MCF 10A (cell line): Measurements from ENCODE around the gene CSTPP1. TPM values are rescaled to one million over a fixed set of nuclear protein-coding genes. Genes with fewer than 3 reads are reported as not detected.

ENCODE experiments used
- BruUV-seq: library from RNA; stranded (reverse); fragments of 400-500 nt; replicated peaks from 2 replicates; lab custom pipeline; 2021; lab: Mats Ljungman, UMichigan
- CTCF ChIA-PET: fragments of 300-600 bp; sonication (Branson Sonifier 250); formaldehyde crosslinking; extraction: SDS; loops from one replicate; lab custom pipeline; 2021; ENCODE audit warnings: antibody characterized with exemption, inconsistent platforms; lab: Yijun Ruan, JAX
- POLR2A ChIA-PET: fragments of 300-600, 350-650 bp; sonication (Branson Sonifier 250); formaldehyde crosslinking; extraction: SDS; loops from one replicate; lab custom pipeline; 2020; ENCODE audit warnings: antibody characterized with exemption, inconsistent platforms; lab: Yijun Ruan, JAX
- DNase-seq: peaks from one replicate; pipeline ENCODE4 v3.0.0-alpha.2; 2018; ENCODE audit not compliant: unreplicated experiment
- H3K27ac Mint-ChIP-seq: one replicate; pipeline ENCODE4 v1.8.0; 2022; ENCODE audit warnings: mild to moderate bottlenecking, low read depth, mixed read lengths; ENCODE audit not compliant: unreplicated experiment
- H3K27me3 Mint-ChIP-seq: one replicate; pipeline ENCODE4 v1.8.0; 2022; ENCODE audit warnings: mixed read lengths; ENCODE audit not compliant: insufficient read depth, unreplicated experiment
- H3K36me3 Mint-ChIP-seq: one replicate; pipeline ENCODE4 v1.8.0; 2022; ENCODE audit warnings: mild to moderate bottlenecking, moderate library complexity, mixed read lengths; ENCODE audit not compliant: insufficient read depth, unreplicated experiment
- H3K4me1 Mint-ChIP-seq: one replicate; pipeline ENCODE4 v1.8.0; 2022; ENCODE audit warnings: mixed read lengths; ENCODE audit not compliant: insufficient read depth, unreplicated experiment
- H3K4me3 Mint-ChIP-seq: one replicate; pipeline ENCODE4 v1.8.0; 2022; ENCODE audit warnings: mild to moderate bottlenecking, moderate library complexity, mixed read lengths; ENCODE audit not compliant: unreplicated experiment
- H3K9me3 Mint-ChIP-seq: one replicate; pipeline ENCODE4 v1.8.0; 2022; ENCODE audit warnings: mixed read lengths; ENCODE audit not compliant: unreplicated experiment
- intact Hi-C: fragments of 100-400 bp; cut with micrococcal nuclease; formaldehyde crosslinking; loops from 2 replicates; pipeline ENCODE4 v1.14.1; 2022
- total RNA-seq: library from RNA; stranded (reverse); gene quantifications from 2 replicates; pipeline ENCODE4 v1.2.3, GENCODE V29; 2022
- TF ChIP-seq, protein P1 (sequence below): fragments of 200-600 bp; IDR thresholded peaks from one replicate; pipeline ENCODE4 v1.8.0; 2022; ENCODE audit warnings: antibody characterized with exemption, mild to moderate bottlenecking; ENCODE audit not compliant: unreplicated experiment

Gene CSTPP1
- total RNA-seq, 1 experiment from 2014 or later: 19.2 TPM

DNA sequence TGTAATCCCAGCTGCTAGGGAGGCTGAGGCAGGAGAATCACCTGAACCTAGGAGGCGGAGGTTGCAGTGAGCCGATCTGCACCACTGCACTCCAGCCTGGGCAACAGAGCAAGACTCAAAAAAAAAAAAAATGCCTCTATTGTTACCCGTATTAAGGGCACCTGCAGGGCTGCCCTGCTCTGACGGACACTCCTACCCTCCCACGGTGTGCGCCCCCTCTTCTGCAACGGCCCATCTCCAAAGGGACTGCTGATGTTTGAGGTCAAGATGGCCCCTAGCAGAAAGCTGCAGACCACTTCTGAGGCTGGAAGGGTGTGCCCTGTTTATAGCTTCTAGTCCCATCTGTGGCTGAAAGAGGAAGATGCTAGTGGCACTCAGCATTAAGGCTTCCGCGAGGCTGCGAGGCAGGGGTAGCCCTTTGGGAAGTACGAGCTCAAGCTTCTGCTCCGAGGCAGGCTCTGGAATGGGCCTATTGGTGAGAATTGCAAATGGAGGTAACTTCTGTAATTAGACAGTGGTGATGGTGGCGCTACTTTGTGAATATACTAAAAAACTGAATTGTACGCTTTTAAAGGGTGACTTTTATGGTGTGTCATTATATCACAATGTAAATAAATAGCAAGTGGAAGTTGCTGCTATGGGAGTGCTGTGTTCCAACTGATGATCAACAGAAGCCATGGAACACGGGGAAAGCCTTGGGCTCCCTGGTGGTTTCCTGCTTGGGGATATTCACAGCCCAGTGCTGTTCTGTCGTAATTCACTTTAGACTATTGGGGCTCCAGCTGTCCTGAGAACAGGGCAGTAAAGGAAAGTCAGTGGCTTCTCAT, 215.8 kb downstream of the CSTPP1 start:
- ChIA-PET CTCF (interaction anchor here (0.5 to 5.7 kb wide), 46 partner anchors 9 to 326 kb away, joined by 3 to 99 read pairs (median 5); partner anchors contain the start of gene CSTPP1), POLR2A (interaction anchor here (0.7 to 2.1 kb wide), 7 partner anchors 216 to 307 kb away, joined by 3 to 11 read pairs (median 3); partner anchors contain the start of gene CSTPP1)
- no peaks in the 10 kb centered on the region for H3K27me3 Mint-ChIP-seq
- DNase-seq: no peak
- peaks cover 6% of the 10 kb centered on the region for H3K4me1 Mint-ChIP-seq
- no peaks in the 10 kb centered on the region for H3K9me3 Mint-ChIP-seq
- intact Hi-C loops: no loop called here
- peaks cover 16% of the 10 kb centered on the region for H3K36me3 Mint-ChIP-seq
- H3K4me3 Mint-ChIP-seq: no peak overlapping the region
- BruUV-seq: no TSS peak
- TF ChIP-seq, protein P1, sequence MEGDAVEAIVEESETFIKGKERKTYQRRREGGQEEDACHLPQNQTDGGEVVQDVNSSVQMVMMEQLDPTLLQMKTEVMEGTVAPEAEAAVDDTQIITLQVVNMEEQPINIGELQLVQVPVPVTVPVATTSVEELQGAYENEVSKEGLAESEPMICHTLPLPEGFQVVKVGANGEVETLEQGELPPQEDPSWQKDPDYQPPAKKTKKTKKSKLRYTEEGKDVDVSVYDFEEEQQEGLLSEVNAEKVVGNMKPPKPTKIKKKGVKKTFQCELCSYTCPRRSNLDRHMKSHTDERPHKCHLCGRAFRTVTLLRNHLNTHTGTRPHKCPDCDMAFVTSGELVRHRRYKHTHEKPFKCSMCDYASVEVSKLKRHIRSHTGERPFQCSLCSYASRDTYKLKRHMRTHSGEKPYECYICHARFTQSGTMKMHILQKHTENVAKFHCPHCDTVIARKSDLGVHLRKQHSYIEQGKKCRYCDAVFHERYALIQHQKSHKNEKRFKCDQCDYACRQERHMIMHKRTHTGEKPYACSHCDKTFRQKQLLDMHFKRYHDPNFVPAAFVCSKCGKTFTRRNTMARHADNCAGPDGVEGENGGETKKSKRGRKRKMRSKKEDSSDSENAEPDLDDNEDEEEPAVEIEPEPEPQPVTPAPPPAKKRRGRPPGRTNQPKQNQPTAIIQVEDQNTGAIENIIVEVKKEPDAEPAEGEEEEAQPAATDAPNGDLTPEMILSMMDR: no peak
- H3K27ac Mint-ChIP-seq: no peak overlapping the region

DNA sequence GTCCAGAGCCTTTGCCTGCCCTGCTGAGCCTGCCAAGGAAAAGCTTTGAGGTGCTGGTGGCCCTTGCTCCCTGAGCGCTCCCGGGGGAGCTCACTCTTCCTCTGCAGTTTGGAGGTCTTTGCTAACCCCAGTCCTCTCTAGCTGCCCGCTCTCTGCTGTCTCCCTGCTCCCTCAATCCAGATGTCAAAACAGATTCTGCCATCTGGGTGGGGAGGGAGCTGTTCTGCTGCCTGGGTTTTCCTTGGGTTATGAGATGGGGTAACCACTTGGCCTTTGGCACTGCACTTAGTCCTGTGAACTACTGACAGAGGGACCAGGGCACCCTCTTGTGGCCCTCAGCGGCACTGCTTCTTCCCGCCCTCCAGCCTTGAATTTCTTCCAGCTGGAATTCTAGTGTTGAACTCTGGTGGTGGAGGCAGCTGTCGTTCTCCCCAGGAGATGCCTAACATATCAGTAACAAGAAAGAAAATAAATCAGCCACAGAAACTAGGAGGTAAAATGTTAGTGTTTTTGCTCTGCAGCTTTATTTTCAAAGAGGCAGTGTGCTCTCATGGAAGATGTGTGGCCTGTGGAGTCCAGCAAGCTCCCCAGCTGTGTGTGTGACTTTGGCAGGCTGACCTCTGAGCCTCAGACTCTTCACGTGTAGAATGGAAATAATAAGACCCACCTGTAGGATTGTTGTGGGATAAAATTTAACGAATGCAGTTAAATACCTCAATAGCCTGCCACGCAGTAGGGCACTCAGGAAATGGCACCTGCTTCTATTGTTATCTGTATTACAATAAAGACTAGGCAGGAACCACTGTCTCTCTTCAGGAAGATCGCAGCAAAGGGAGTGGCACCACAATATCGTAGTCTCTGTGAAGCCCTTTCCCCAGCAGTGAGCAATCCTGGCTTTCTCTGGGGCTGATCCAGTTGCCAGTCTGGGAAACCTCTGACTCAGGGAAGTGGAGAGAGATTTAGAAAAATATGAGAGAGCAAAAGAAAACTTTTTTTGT, 216.7 kb downstream of the CSTPP1 start:
- H3K27ac Mint-ChIP-seq: no peak overlapping the region
- H3K4me1 Mint-ChIP-seq: peaks cover 6% of the 10 kb centered on the region
- DNase-seq: peak; percentile 80
- intact Hi-C loops: loop anchor here (1.0 kb wide), 2 partner anchors 233 to 264 kb away; no protein-coding TSS in a partner anchor
- no peaks in the 10 kb centered on the region for H3K9me3 Mint-ChIP-seq
- H3K27me3 Mint-ChIP-seq: no peaks in the 10 kb centered on the region
- H3K36me3 Mint-ChIP-seq: peaks cover 17% of the 10 kb centered on the region
- BruUV-seq: no TSS peak
- CTCF ChIA-PET: interaction anchor here (0.6 to 5.7 kb wide), 57 partner anchors 9 to 346 kb away, joined by 3 to 99 read pairs (median 5); partner anchors contain the start of gene CSTPP1
- POLR2A ChIA-PET: interaction anchor here (0.7 to 2.1 kb wide), 7 partner anchors 10 to 272 kb away, joined by 3 to 11 read pairs (median 3); partner anchors contain the start of gene CSTPP1
- TF ChIP-seq, protein P1: peak; percentile 96
- H3K4me3 Mint-ChIP-seq: no peak overlapping the region

DNA sequence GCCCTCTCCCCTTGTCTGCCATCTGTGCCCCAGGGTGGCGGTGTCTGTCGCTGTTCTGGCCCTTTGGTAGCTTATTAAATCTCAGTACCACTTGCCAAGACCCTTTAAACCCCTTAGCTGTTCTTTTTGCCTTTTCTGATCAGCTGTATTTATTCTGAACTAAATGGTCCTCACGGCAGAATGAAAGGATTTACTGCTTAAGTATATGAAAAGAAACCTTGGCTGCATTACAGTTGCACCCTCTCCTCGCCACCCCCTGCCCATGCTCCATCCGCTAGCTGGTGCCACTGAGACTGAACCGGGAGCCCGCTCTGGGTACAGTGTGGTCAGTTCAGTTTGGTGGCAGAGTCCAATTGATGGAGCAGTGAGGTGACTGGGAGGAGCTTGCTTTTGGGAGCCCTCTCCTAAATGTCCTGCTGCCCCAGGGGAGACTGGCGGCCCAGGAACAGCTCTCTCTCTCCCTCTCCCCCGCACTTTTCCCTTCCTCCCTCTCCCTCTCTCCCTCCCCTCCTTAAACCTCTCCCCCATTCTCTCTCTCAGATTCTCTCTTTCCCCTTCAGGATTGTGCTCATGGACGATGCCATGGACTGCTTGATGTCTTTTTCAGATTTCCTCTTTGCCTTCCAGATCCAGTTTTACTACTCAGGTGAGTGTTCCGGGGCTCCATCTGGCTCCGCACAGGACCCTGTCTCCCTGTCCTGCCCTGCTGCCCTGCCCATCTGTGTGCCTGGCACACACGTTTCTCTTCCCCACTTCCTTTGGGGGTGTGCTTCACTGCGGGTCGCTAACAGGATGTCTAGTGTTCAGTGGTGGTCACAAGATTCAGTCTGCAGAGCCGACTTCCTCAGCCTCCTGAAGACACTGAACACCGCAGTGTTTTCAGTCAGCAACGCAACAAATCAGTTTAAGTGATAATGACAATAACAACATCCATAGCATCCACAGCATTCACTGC, 218.3 kb downstream of the CSTPP1 start:
- H3K9me3 Mint-ChIP-seq: no peaks in the 10 kb centered on the region
- TF ChIP-seq, protein P1: no peak
- ChIA-PET POLR2A (interaction anchor here (1.0 kb wide), 2 partner anchors 8 to 264 kb away, joined by 3 read pairs; no protein-coding TSS in a partner anchor), CTCF (interaction anchor here (0.5 to 5.7 kb wide), 13 partner anchors 10 to 347 kb away, joined by 3 to 99 read pairs (median 5); no protein-coding TSS in a partner anchor)
- peaks cover 27% of the 10 kb centered on the region for H3K36me3 Mint-ChIP-seq
- H3K27ac Mint-ChIP-seq: no peak overlapping the region
- H3K27me3 Mint-ChIP-seq: no peaks in the 10 kb centered on the region
- intact Hi-C loops: no loop called here
- H3K4me1 Mint-ChIP-seq: peaks cover 6% of the 10 kb centered on the region
- BruUV-seq: no TSS peak
- no peak overlapping the region for H3K4me3 Mint-ChIP-seq
- DNase-seq: no peak
